Esophagus squamous epithelium (tissue), 4 donors: Measurements from ENCODE around the gene THOC3.
"Not testable (repeated sequence)": the region's sequence is repeated elsewhere in the genome, so short reads cannot be mapped to it uniquely, and the experiment has no call there.

Experiments
- CTCF ChIP-seq, 6 experiments: fragments of 450-650 bp in 4 of 6; fragments of 200-600 bp in 2 of 6; sonication (generic) in 2 of 6; IDR thresholded peaks; one replicate each; pipeline ENCODE4 v1.5.1; 2016 to 2019; ENCODE audit warnings: antibody characterized with exemption in 6 of 6, mild to moderate bottlenecking in 4 of 6, moderate library complexity in 4 of 6
- POLR2A ChIP-seq, 4 donors: fragments of 450-650 bp; IDR thresholded peaks; one replicate each; pipeline ENCODE4 v1.6.1; 2017; ENCODE audit warnings: antibody characterized with exemption in 4 of 4, mild to moderate bottlenecking in 4 of 4, moderate library complexity in 3 of 4

- not testable (repeated sequence) for TF ChIP-seq POLR2A, CTCF (IDR thresholded peaks at IDR 0.05)
These were observed 54.1 kb downstream of the THOC3 start for GRCh38 chr5:175913835-175914672.
